IPS-NIHi11 (cell line): ENCODE results near the gene CBFB.
A peak's percentile ranks its signal among the peaks of the same experiment; 100 is the strongest.

Experiments
- DNase-seq: peaks from one replicate; pipeline ENCODE4 v3.0.0; 2012; ENCODE audit warnings: mixed read lengths, low spot score

The CBFB gene

GRCh38 chr16:67137605-67138004 is 108.7 kb downstream of the CBFB start:
- DNase-seq: no peak

DNA sequence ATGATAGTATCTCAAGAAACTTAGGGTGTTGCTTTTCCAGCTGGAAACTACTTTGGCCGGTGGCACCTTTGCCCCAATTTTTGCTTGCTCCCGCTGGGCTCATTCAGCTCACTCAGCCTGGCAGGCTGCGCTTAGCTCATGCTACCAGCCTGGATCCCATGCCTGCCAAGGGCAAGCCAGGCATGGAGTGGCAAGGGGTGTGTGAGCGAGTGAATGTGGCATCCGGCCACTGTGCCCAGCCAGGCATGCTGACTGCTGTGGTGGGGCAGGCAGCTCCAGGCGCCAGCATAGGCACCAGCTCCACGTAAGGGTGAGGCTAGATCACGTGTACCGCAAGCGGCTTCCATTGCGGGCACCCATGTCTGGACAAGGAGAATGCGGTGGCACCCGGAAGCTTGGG is 112.4 kb downstream of the CBFB start:
- no peak for DNase-seq

DNA sequence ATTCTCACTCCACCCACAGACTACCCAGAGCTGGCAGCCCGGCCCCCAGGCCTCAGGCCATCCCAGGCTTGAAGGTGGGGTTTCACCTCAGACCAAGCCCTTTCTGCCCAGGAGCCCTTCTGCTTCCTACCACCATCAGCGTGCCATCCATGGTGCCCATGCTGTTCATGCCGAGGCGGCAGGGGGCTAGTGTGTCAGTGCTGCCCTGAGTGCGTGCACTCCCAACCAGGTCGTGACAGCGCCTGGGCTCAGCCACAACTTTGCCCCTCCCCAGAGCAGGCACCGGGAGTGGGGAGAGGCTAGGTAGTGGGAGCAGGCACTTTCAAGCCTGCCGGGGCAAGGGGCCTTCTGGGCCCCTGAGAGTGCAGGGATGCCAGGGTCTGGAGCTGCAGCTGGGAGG is 113.4 kb downstream of the CBFB start:
- DNase-seq: no peak

DNA sequence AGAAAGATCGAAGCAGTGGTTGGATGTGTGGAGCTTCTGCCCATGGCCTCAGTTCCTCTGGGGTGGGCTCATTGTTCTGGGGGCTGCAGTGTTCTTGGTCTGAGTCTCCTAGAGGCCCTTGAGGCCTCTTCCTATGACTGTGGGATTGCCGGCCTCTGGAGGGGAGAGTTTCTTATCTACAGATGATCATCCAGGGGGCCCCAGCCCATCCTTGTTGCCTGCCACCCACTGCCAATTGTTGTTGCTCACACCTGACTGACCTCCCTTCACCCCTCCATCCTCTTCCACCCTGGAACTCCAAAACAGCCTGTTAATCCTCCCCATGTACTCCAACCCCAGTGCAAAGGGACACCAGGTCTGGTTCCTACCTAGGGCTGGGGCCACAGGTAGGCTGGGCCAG is 116.0 kb downstream of the CBFB start:
- no peak for DNase-seq

DNA sequence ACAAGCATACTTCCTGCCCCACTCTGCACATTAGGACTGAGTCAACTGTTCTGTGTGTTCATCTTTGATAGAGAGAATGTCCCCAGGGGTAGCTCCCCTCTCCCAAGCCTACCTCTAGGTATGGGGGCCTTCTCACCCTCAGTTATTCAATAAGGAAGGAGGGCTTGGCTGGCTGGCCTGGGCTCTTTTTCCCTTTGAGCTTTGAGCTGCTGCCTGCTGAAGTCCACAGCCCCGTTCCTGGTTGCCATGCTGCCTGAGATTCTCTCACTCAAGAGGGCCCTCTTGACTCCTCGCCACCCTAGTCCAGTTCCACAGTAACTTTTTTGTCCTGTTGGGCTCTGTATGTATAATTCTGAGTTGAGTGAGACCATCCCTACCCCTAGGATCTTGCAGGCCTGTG is 116.8 kb downstream of the CBFB start:
- no peak for DNase-seq

DNA sequence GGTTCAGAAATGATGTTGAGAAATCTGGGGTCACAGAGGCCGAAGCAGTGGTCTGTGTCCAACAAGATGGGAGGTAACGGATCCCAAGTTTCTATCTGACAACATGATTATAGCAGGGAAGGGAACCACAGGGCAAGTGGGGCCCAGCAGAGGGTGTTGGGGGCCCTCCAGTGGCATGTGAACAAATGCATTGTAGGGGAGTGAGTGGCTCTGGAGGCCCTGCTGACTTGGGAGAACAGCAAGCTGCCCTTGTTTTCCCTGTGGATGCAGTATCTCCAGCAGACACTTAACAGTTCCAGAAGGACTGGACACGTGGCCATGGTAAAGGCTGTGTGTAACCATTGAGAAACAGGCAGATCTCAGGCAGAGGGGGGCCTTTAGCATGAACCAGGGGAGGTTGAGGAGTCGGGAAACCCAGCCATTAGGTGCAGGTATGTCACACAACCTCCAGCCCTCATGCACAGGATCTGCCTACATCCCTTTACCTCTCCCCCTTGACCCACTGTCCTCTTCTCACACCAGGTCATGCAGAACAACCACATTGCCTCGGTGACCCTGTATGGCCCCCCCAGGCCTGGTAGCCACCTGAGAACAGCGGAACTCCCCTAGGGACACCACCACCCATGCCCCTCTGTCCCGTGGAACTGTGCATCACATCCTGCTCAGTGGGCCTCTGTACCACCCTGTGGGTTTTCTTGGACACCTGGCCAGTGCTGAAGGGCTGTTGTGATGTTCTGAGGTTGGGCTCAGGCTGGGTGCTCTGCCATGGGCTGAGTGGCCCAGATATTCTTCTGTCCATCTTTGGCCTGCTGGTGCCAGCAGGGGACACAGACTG is 117.8 kb downstream of the CBFB start:
- DNase-seq: no peak

- no peak for DNase-seq
Measured at GRCh38 chr16:67147437-67148140, 118.6 kb downstream of the CBFB start.

GRCh38 chr16:67148221-67148620 is 119.3 kb downstream of the CBFB start:
- no peak for DNase-seq

GRCh38 chr16:67148656-67149275 is 119.8 kb downstream of the CBFB start:
- DNase-seq: no peak

DNA sequence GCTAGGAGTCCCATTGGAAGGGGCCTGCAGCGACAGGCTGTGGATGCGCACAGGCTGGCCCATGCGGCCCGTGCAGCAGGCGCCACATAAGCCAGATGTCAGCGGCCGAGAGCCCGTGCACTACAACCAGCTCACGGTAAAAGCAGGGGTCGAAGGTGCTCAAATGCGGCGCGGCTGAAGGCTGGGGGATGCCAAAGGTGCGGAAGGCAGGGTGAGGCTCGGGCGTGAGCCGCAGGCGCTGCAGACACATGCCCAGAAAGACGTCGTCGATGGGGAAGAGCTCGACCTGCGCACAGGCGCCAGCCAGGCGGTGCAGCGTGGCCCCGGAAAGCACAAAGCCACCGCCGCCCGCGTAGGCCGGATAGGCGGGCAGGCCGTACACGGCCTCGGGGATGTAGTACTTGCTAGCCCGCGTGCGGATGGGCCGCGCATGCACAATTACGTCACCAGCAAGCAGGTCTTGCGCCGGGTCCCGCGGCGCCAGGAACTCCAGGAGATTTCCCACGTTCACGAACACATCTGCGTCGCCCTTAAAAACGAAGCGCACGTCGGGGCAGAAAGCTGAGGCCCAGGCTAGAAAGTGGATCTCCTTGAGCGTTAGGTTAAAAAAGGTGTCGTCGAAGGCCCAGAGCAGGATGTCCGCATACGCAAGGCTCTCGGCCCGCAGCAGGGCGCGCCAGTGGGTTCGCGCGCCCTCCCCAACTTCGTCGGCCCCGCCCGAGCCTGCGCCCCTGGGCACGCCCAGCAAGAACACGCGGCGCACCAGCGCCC is 120.5 kb downstream of the CBFB start:
- peak; percentile 95 for DNase-seq

GRCh38 chr16:67150047-67150832 is 121.3 kb downstream of the CBFB start:
- peak; percentile 89 for DNase-seq
